Fibroblast of pulmonary artery (primary cell): ENCODE data around the gene MAU2.

Experiments used
- DNase-seq: peaks from one replicate; pipeline ENCODE4 v3.0.0-alpha.2; 2010; ENCODE audit warnings: low read depth
- H3K4me3 ChIP-seq: replicated peaks from 2 replicates; pipeline ENCODE4 v1.5.1; 2011; ENCODE audit warnings: low read depth, mild to moderate bottlenecking, control low read depth, low read length, moderate library complexity
- TF ChIP-seq, protein P1 (sequence below): IDR thresholded peaks from 2 replicates; pipeline ENCODE4 v1.5.1; 2011; ENCODE audit warnings: mild to moderate bottlenecking, control low read depth, low read length, inconsistent platforms; ENCODE audit errors: missing control alignments

The MAU2 gene

DNA sequence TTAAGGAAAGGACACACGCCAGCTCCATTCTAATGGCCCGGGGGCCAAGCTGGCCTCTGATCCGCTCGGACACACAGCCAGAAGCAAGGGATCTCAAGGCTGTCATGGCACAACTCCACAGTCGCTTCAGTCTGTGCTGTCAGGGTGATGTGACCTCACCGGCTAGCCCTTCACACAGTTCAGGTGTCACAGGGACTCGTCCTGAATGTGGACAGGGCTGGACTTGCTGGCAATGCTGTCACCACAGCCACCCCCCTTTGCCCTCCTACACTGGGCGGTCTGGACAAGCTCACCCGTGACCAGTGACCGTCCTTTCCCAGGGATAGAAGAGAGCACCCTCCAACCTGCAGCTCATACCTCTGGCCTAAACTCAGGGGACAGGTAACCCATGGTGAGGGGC, 15.6 kb upstream of the MAU2 start:
- H3K4me3 ChIP-seq, result no peak overlapping the region
- no peak for DNase-seq
- TF ChIP-seq, protein P1, sequence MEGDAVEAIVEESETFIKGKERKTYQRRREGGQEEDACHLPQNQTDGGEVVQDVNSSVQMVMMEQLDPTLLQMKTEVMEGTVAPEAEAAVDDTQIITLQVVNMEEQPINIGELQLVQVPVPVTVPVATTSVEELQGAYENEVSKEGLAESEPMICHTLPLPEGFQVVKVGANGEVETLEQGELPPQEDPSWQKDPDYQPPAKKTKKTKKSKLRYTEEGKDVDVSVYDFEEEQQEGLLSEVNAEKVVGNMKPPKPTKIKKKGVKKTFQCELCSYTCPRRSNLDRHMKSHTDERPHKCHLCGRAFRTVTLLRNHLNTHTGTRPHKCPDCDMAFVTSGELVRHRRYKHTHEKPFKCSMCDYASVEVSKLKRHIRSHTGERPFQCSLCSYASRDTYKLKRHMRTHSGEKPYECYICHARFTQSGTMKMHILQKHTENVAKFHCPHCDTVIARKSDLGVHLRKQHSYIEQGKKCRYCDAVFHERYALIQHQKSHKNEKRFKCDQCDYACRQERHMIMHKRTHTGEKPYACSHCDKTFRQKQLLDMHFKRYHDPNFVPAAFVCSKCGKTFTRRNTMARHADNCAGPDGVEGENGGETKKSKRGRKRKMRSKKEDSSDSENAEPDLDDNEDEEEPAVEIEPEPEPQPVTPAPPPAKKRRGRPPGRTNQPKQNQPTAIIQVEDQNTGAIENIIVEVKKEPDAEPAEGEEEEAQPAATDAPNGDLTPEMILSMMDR, result no peak

DNA sequence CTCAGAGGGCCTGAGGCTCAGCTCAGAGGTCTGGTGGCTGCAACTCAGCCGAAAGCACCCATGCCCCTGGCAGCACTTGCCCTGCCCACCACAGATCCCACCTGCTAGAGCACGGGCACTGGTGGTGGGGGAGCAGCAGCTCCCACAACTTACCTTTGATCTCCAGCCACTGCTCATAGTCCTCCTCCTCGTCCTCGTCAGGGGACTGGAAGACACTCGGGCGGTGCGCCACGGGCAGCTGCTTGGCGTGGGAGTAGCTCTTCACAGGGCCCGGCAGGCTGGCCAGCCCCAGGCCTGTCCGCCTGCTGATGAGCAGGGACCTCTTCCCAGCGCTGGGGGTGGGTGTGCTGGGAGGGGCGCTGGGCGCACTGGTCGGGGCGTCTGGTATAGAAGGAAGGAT, 14.9 kb upstream of the MAU2 start:
- no peak overlapping the region for H3K4me3 ChIP-seq
- TF ChIP-seq, protein P1, result no peak
- DNase-seq, result no peak

DNA sequence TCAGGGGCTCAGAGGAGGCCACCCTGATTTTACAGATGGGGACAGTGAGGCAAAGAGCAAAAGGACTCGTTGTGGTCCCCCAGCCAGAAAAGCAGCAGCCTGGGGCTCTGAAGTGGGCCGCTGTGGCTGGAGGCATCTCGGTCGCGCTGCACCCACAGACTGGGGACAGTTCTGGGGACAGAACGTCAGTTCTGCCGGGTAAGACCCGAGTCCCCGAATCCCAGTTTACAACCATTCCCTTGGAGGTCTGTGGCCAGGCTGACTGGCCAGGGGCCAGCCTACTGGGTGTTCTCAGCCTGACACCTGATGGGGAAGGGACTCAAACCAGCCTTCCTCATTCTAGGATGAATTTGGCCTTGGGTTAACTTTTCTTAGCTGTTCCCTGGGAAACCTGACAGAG, 14.4 kb upstream of the MAU2 start:
- no peak overlapping the region for H3K4me3 ChIP-seq
- TF ChIP-seq, protein P1, result no peak
- DNase-seq, result no peak

DNA sequence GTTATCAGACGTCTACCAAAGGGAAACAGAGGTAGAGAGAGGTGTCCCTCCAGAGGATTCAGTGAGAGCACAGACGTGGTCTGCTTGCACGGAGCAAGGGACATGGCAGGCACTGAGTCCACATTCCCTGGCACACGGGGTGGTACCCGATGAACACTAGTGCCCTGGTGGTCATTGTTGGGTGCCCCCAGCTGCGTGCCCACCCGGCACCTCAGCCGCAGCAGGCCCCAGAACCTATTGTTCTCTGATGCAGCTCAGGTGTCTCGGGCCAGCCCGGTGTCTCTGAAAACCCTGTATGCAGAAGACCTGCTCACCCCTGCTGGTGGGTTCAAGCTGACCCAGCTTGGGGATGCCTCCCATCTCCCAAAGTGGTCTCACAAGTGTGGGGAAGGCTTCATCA, 12.3 kb upstream of the MAU2 start:
- no peak for DNase-seq
- no peak overlapping the region for H3K4me3 ChIP-seq
- TF ChIP-seq, protein P1, result no peak

DNA sequence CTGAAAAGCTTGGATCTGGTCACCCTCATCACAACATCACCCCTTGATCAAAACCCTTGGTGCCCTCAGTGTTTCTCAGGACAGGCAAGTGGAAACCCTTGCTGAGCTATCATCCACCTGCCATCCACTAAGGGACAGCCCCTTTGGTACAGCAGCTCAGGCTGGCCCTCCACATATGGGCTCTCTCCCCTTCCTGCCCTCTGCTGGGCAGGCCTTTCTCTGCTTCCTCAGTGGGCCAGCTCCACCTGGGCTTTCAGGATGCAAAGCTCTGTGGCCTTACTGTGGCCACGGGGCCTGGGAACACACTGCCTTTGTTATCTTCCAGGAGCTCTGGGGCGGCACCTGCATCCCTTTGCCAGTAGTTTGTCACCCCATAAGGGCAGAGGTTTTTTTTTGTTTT, 5.2 kb upstream of the MAU2 start:
- TF ChIP-seq, protein P1, result no peak
- no peak overlapping the region for H3K4me3 ChIP-seq
- no peak for DNase-seq

DNA sequence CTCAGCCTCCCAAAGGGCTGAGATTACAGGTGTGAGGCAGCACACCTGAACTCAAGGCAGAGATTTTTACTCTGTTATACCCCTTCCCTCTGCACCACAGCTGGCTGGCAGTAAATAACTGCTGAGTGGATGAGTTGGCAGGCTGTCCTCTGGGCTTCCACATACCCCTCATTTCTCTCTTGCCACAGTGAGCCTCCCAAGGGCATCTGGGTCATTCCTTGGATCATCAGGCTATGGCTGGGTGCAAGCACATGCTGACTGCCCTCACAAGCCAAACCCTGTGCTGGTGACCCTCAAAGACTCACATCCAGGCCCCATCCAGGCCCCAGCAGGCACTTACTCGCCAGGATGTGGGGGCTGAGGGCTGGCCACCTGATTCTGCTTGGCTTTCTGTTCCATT, 4.5 kb upstream of the MAU2 start:
- TF ChIP-seq, protein P1, result no peak
- no peak for DNase-seq
- H3K4me3 ChIP-seq, result no peak overlapping the region

DNA sequence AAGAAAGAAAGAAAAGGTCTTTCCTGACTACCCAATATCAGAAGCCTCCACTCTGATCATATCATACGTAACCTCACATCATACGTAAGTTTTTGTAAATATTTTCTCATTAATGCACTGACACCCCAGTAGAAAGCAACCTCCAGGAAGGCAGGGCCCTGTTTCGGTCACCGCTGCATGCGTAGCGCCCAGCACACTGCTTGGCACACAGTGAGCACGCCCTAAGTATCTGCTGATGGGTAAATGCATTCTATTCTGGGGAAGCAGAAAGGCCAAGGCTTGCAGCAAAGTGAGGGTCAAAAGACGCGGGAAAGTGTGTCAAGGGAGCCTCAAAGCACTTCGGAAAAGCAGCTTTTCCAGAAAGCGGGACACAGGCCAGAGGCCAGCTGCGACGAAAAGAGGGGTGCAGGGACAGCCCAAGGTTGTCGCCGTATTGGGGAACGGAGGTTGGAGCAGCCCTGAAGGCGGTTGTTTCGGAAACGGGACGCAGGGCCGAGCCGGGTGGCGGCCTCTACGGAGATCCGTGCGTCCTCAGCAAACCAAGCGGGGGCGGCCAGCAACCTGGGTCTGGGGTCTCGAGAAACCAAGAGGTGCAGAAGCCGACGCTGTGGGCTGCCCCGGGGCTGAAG, 783 bp upstream of the MAU2 start:
- TF ChIP-seq, protein P1, result no peak
- H3K4me3 ChIP-seq, result peak overlapping the region; percentile 98
- no peak for DNase-seq
